GM21423 (cell line): ENCODE measurements around the gene TCHP.

ENCODE experiments used
- ATAC-seq: cut with Tn5 transposase; IDR thresholded peaks from one replicate; pipeline ENCODE4 v1.9.1; 2021; ENCODE audit warnings: mild to moderate bottlenecking, moderate library complexity; ENCODE audit not compliant: unreplicated experiment

The TCHP gene

GRCh38 chr12:109931143-109931542 lies 31.1 kb downstream of the TCHP start:
- no peak for ATAC-seq

GRCh38 chr12:109932878-109933503 lies 32.9 kb downstream of the TCHP start:
- no peak for ATAC-seq

- no peak for ATAC-seq
Measured at GRCh38 chr12:109934026-109934425, 34.0 kb downstream of the TCHP start.

GRCh38 chr12:109937371-109937770 lies 37.3 kb downstream of the TCHP start:
- no peak for ATAC-seq

GRCh38 chr12:109938947-109939346 lies 38.9 kb downstream of the TCHP start:
- ATAC-seq, result no peak

GRCh38 chr12:109939504-109939903 lies 39.4 kb downstream of the TCHP start:
- ATAC-seq, result no peak

- no peak for ATAC-seq
Measured at GRCh38 chr12:109940339-109940923, 40.4 kb downstream of the TCHP start.

- no peak for ATAC-seq
Measured at GRCh38 chr12:109943811-109944210, 43.7 kb downstream of the TCHP start.

GRCh38 chr12:109944561-109945359 lies 44.7 kb downstream of the TCHP start:
- no peak for ATAC-seq

- ATAC-seq, result no peak
Measured at GRCh38 chr12:109946505-109946904, 46.4 kb downstream of the TCHP start.

- ATAC-seq, result no peak
Measured at GRCh38 chr12:109946913-109947312, 46.8 kb downstream of the TCHP start.

- ATAC-seq, result no peak
Measured at GRCh38 chr12:109947521-109947920, 47.4 kb downstream of the TCHP start.

- no peak for ATAC-seq
Measured at GRCh38 chr12:109948368-109948767, 48.3 kb downstream of the TCHP start.

GRCh38 chr12:109949089-109949488 lies 49.0 kb downstream of the TCHP start:
- no peak for ATAC-seq

- no peak for ATAC-seq
Measured at GRCh38 chr12:109950625-109951024, 50.6 kb downstream of the TCHP start.

- no peak for ATAC-seq
Measured at GRCh38 chr12:109951136-109951535, 51.1 kb downstream of the TCHP start.

- ATAC-seq, result no peak
Measured at GRCh38 chr12:109951751-109952150, 51.7 kb downstream of the TCHP start.

- ATAC-seq, result peak; percentile 56
Measured at GRCh38 chr12:109952160-109952858, 52.2 kb downstream of the TCHP start.

- ATAC-seq, result no peak
Measured at GRCh38 chr12:109952873-109953272, 52.8 kb downstream of the TCHP start.

GRCh38 chr12:109953656-109954055 lies 53.6 kb downstream of the TCHP start:
- ATAC-seq, result no peak

- ATAC-seq, result no peak
Measured at GRCh38 chr12:109958374-109958773, 58.3 kb downstream of the TCHP start.
